ENCODE data around the gene TRIM26. TPM values are rescaled to one million over a fixed set of nuclear protein-coding genes. Genes with fewer than 3 reads are reported as not detected.

TRIM26 gene
- total and polyA plus RNA-seq, 2 of the 13 experiments (the other 11 are each of a cell fraction or from before 2014, with no cell fraction given) = 27.1 to 38.7 TPM

DNA sequence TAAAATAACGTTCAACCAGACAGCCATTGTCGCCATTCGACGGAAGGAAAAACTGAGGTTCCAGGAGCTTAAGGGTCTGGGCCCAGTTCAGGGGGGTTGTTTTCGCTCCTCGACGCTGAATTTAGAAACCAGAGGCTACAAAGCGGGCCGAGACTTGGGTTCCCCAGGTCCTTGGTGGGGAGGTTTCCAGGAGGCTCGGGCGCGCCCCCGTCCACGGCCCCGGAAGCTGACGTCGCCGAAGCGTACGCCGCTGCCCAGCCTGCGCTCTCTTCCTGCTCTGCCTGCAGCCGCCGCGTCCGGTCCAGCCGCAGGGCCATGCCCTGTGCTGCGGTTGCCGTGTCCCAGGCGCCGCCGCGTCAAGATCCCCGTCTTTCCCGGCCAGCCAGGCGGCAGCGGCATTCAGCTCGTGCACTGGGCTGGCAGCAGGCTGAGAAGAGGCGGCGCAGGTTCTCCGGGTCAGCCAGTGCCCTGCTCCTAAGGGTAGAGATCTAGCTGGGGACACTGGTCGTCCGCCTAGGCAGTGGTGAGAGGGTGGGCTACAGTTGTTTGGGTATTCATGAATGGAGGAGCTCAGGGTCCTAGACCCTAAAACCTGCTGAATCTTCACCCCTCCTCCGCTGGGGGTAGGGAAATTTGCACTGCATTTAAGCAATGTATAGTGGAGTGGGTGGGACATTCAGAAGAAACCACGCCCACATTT lies 901 bp upstream of the TRIM26 start (continued):
- TF ChIP-seq, protein P1, sequence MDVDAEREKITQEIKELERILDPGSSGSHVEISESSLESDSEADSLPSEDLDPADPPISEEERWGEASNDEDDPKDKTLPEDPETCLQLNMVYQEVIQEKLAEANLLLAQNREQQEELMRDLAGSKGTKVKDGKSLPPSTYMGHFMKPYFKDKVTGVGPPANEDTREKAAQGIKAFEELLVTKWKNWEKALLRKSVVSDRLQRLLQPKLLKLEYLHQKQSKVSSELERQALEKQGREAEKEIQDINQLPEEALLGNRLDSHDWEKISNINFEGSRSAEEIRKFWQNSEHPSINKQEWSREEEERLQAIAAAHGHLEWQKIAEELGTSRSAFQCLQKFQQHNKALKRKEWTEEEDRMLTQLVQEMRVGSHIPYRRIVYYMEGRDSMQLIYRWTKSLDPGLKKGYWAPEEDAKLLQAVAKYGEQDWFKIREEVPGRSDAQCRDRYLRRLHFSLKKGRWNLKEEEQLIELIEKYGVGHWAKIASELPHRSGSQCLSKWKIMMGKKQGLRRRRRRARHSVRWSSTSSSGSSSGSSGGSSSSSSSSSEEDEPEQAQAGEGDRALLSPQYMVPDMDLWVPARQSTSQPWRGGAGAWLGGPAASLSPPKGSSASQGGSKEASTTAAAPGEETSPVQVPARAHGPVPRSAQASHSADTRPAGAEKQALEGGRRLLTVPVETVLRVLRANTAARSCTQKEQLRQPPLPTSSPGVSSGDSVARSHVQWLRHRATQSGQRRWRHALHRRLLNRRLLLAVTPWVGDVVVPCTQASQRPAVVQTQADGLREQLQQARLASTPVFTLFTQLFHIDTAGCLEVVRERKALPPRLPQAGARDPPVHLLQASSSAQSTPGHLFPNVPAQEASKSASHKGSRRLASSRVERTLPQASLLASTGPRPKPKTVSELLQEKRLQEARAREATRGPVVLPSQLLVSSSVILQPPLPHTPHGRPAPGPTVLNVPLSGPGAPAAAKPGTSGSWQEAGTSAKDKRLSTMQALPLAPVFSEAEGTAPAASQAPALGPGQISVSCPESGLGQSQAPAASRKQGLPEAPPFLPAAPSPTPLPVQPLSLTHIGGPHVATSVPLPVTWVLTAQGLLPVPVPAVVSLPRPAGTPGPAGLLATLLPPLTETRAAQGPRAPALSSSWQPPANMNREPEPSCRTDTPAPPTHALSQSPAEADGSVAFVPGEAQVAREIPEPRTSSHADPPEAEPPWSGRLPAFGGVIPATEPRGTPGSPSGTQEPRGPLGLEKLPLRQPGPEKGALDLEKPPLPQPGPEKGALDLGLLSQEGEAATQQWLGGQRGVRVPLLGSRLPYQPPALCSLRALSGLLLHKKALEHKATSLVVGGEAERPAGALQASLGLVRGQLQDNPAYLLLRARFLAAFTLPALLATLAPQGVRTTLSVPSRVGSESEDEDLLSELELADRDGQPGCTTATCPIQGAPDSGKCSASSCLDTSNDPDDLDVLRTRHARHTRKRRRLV (CRISPR knock-in tag; IDR thresholded peaks at IDR 0.05) = peak; percentile 89; the same call in 1 of the 2 replicates
- TF ChIP-seq, protein P2, sequence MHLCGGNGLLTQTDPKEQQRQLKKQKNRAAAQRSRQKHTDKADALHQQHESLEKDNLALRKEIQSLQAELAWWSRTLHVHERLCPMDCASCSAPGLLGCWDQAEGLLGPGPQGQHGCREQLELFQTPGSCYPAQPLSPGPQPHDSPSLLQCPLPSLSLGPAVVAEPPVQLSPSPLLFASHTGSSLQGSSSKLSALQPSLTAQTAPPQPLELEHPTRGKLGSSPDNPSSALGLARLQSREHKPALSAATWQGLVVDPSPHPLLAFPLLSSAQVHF (CRISPR knock-in tag; IDR thresholded peaks at IDR 0.05) = peak; percentile 93; the same call in 1 of the 2 replicates
- TF ChIP-seq FOXA3 (CRISPR knock-in tag; IDR thresholded peaks at IDR 0.05) (peak; percentile 63), KLF15 (CRISPR knock-in tag; IDR thresholded peaks at IDR 0.05; ENCODE audit: borderline replicate concordance) (0 out of 2 replicates have a peak, but pooled peaks have one; percentile 29), FOXA1 (IDR thresholded peaks at IDR 0.05) (no peak), FOXA1 (CRISPR knock-in tag; IDR thresholded peaks at IDR 0.05) (peak; percentile 60), KDM5B (CRISPR knock-in tag; IDR thresholded peaks at IDR 0.05; ENCODE audit: borderline replicate concordance) (peak; percentile 88), ZNF460 (CRISPR knock-in tag; IDR thresholded peaks at IDR 0.05; ENCODE audit: borderline replicate concordance) (no peak), KLF11 (CRISPR knock-in tag; IDR thresholded peaks at IDR 0.05) (no peak), NFE2L2 (IDR thresholded peaks at IDR 0.05; ENCODE audit: low read length) (no peak), NR2F1 (CRISPR knock-in tag; IDR thresholded peaks at IDR 0.05) (peak in 1 of 2 experiments; percentile 31; a peak in 2 of 4 replicates), AHR (CRISPR knock-in tag; IDR thresholded peaks at IDR 0.05) (peak; percentile 44; the same call in 1 of the 2 replicates), TCF7L2 (IDR thresholded peaks at IDR 0.05; ENCODE audit: low read depth, low read length) (no peak), WIZ (CRISPR knock-in tag; IDR thresholded peaks at IDR 0.05) (peak; percentile 74; the same call in 1 of the 2 replicates), ZNF124 (CRISPR knock-in tag; IDR thresholded peaks at IDR 0.05) (peak; percentile 72; the same call in 1 of the 2 replicates), U2AF1 (optimal IDR thresholded peaks at IDR 0.05; ENCODE audit: low read depth, low read length) (no peak), ZNF644 (CRISPR knock-in tag; IDR thresholded peaks at IDR 0.05; ENCODE audit: low read depth) (no peak), GTF3A (CRISPR knock-in tag; conservative IDR thresholded peaks at IDR 0.05) (no peak)
- TF ChIP-seq, protein P3, sequence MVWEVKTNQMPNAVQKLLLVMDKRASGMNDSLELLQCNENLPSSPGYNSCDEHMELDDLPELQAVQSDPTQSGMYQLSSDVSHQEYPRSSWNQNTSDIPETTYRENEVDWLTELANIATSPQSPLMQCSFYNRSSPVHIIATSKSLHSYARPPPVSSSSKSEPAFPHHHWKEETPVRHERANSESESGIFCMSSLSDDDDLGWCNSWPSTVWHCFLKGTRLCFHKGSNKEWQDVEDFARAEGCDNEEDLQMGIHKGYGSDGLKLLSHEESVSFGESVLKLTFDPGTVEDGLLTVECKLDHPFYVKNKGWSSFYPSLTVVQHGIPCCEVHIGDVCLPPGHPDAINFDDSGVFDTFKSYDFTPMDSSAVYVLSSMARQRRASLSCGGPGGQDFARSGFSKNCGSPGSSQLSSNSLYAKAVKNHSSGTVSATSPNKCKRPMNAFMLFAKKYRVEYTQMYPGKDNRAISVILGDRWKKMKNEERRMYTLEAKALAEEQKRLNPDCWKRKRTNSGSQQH (CRISPR knock-in tag; IDR thresholded peaks at IDR 0.05; ENCODE audit: low read depth) = no peak; the same call in none of the 2 replicates
- TF ChIP-seq, protein P4, sequence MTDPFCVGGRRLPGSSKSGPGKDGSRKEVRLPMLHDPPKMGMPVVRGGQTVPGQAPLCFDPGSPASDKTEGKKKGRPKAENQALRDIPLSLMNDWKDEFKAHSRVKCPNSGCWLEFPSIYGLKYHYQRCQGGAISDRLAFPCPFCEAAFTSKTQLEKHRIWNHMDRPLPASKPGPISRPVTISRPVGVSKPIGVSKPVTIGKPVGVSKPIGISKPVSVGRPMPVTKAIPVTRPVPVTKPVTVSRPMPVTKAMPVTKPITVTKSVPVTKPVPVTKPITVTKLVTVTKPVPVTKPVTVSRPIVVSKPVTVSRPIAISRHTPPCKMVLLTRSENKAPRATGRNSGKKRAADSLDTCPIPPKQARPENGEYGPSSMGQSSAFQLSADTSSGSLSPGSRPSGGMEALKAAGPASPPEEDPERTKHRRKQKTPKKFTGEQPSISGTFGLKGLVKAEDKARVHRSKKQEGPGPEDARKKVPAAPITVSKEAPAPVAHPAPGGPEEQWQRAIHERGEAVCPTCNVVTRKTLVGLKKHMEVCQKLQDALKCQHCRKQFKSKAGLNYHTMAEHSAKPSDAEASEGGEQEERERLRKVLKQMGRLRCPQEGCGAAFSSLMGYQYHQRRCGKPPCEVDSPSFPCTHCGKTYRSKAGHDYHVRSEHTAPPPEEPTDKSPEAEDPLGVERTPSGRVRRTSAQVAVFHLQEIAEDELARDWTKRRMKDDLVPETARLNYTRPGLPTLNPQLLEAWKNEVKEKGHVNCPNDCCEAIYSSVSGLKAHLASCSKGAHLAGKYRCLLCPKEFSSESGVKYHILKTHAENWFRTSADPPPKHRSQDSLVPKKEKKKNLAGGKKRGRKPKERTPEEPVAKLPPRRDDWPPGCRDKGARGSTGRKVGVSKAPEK (CRISPR knock-in tag; IDR thresholded peaks at IDR 0.05; ENCODE audit: borderline replicate concordance) = 0 out of 2 replicates have a peak, but pooled peaks have one; percentile 83
